Muscle layer of duodenum (tissue), 2 donors: ENCODE results near the gene SRPX2.
A peak's percentile ranks its signal among the peaks of the same experiment; 100 is the strongest.

Source experiments
- H3K27ac ChIP-seq: one replicate; pipeline ENCODE4 v1.7.0; 2013; ENCODE audit warnings: mild to moderate bottlenecking, low read length
- H3K27me3 ChIP-seq: one replicate; pipeline ENCODE4 v1.7.0; 2013; ENCODE audit warnings: low read depth, mild to moderate bottlenecking, control low read depth, low read length
- H3K36me3 ChIP-seq, 2 donors: one replicate each; pipeline ENCODE4 v1.7.0; 2013; ENCODE audit warnings: low read length in 2 of 2, control low read depth in 1 of 2, mild to moderate bottlenecking in 1 of 2; ENCODE audit not compliant: insufficient read depth in 2 of 2, control insufficient read depth in 1 of 2
- H3K4me1 ChIP-seq, 2 donors: one replicate each; pipeline ENCODE4 v1.7.0; 2013; ENCODE audit warnings: low read length in 2 of 2, mild to moderate bottlenecking in 2 of 2, control low read depth in 1 of 2, moderate library complexity in 1 of 2; ENCODE audit not compliant: insufficient read depth in 2 of 2, control insufficient read depth in 1 of 2
- H3K4me3 ChIP-seq, 2 donors: one replicate each; pipeline ENCODE4 v1.7.0; 2013; ENCODE audit warnings: low read length in 2 of 2, low read depth in 1 of 2, mild to moderate bottlenecking in 1 of 2
- H3K9me3 ChIP-seq, 2 donors: one replicate each; pipeline ENCODE4 v1.7.0; 2013; ENCODE audit warnings: low read length in 2 of 2, control low read depth in 1 of 2, mild to moderate bottlenecking in 1 of 2; ENCODE audit not compliant: control insufficient read depth in 1 of 2
- donor health status: healthy.

Gene SRPX2

GRCh38 chrX:100643956-100644860 lies at the start of gene SRPX2:
SRPX2 (plus strand) TSS chrX:100644199; CDS start chrX:100646323, 2,124 bp downstream.
- Histone ChIP-seq H3K27me3 (no peaks in the 10 kb centered on the region), H3K27ac (peak within 1 kb of the TSS; percentile 73), H3K36me3 (peaks cover 0 to 7% of the 10 kb centered on the region in 2 donors), H3K4me3 (peak within 1 kb of the TSS in 1 of 2 donors; percentile 52), H3K4me1 (peaks cover 11 to 18% of the 10 kb centered on the region in 2 donors), H3K9me3 (no peaks in the 10 kb centered on the region)

- Histone ChIP-seq H3K4me3 (no peak overlapping the region), H3K4me1 (no peaks in the 10 kb centered on the region), H3K9me3 (no peaks in the 10 kb centered on the region), H3K27ac (no peak overlapping the region), H3K36me3 (no peaks in the 10 kb centered on the region), H3K27me3 (no peaks in the 10 kb centered on the region)
Measured at GRCh38 chrX:100596601-100597000, 47.4 kb upstream of the SRPX2 start.

GRCh38 chrX:100599456-100599855 lies 44.5 kb upstream of the SRPX2 start:
- no peaks in the 10 kb centered on the region for H3K27me3 ChIP-seq
- H3K4me1 ChIP-seq = no peaks in the 10 kb centered on the region
- H3K9me3 ChIP-seq = no peaks in the 10 kb centered on the region
- H3K27ac ChIP-seq = no peak overlapping the region
- H3K36me3 ChIP-seq = no peaks in the 10 kb centered on the region
- no peak overlapping the region for H3K4me3 ChIP-seq

- Histone ChIP-seq H3K4me3 (no peak overlapping the region), H3K27ac (no peak overlapping the region), H3K4me1 (no peaks in the 10 kb centered on the region), H3K9me3 (no peaks in the 10 kb centered on the region), H3K27me3 (no peaks in the 10 kb centered on the region), H3K36me3 (no peaks in the 10 kb centered on the region)
Measured at GRCh38 chrX:100600340-100600739, 43.7 kb upstream of the SRPX2 start.

- Histone ChIP-seq H3K27ac (no peak overlapping the region), H3K4me1 (no peaks in the 10 kb centered on the region), H3K4me3 (no peak overlapping the region), H3K36me3 (no peaks in the 10 kb centered on the region), H3K27me3 (no peaks in the 10 kb centered on the region), H3K9me3 (no peaks in the 10 kb centered on the region)
Measured at GRCh38 chrX:100600758-100601157, 43.2 kb upstream of the SRPX2 start.

GRCh38 chrX:100606753-100607152 lies 37.2 kb upstream of the SRPX2 start:
- Histone ChIP-seq H3K4me1 (no peaks in the 10 kb centered on the region), H3K27ac (no peak overlapping the region), H3K36me3 (no peaks in the 10 kb centered on the region), H3K9me3 (no peaks in the 10 kb centered on the region), H3K27me3 (no peaks in the 10 kb centered on the region), H3K4me3 (no peak overlapping the region)

GRCh38 chrX:100609591-100609990 lies 34.4 kb upstream of the SRPX2 start:
- H3K4me1 ChIP-seq = no peaks in the 10 kb centered on the region
- no peaks in the 10 kb centered on the region for H3K27me3 ChIP-seq
- no peaks in the 10 kb centered on the region for H3K9me3 ChIP-seq
- no peak overlapping the region for H3K4me3 ChIP-seq
- H3K36me3 ChIP-seq = no peaks in the 10 kb centered on the region
- H3K27ac ChIP-seq = no peak overlapping the region

GRCh38 chrX:100611951-100612350 lies 32.0 kb upstream of the SRPX2 start:
- no peaks in the 10 kb centered on the region for H3K9me3 ChIP-seq
- H3K27me3 ChIP-seq = no peaks in the 10 kb centered on the region
- no peak overlapping the region for H3K27ac ChIP-seq
- H3K4me1 ChIP-seq = no peaks in the 10 kb centered on the region
- no peaks in the 10 kb centered on the region for H3K36me3 ChIP-seq
- H3K4me3 ChIP-seq = no peak overlapping the region

- H3K4me3 ChIP-seq = no peak overlapping the region
- no peak overlapping the region for H3K27ac ChIP-seq
- H3K4me1 ChIP-seq = no peaks in the 10 kb centered on the region
- H3K36me3 ChIP-seq = no peaks in the 10 kb centered on the region
- no peaks in the 10 kb centered on the region for H3K27me3 ChIP-seq
- H3K9me3 ChIP-seq = no peaks in the 10 kb centered on the region
Measured at GRCh38 chrX:100615005-100615404, 29.0 kb upstream of the SRPX2 start.

GRCh38 chrX:100623001-100623400 lies 21.0 kb upstream of the SRPX2 start:
- Histone ChIP-seq H3K36me3 (no peaks in the 10 kb centered on the region), H3K27ac (no peak overlapping the region), H3K4me1 (no peaks in the 10 kb centered on the region)

GRCh38 chrX:100625985-100626491 lies 18.0 kb upstream of the SRPX2 start:
- Histone ChIP-seq H3K36me3 (peaks cover 0 to 5% of the 10 kb centered on the region in 2 donors), H3K27me3 (no peaks in the 10 kb centered on the region), H3K4me3 (no peak overlapping the region), H3K27ac (no peak overlapping the region), H3K9me3 (no peaks in the 10 kb centered on the region), H3K4me1 (no peaks in the 10 kb centered on the region)

More at GRCh38 chrX:100623001-100623400, 21.0 kb upstream of the SRPX2 start:
- Histone ChIP-seq H3K27me3 (no peaks in the 10 kb centered on the region), H3K4me3 (no peak overlapping the region), H3K9me3 (no peaks in the 10 kb centered on the region)
